IMR-90 (cell line): ENCODE results near the gene INPP5D. TPM values are rescaled to one million over a fixed set of nuclear protein-coding genes. Genes with fewer than 3 reads are reported as not detected.

Experiments
- ATAC-seq: fragments of 200-7000 bp; cut with Tn5 transposase; 2 replicates; pipeline ENCODE4 v1.9.1; 2020; ENCODE audit warnings: low read depth, mild to moderate bottlenecking, moderate library complexity
- BruUV-seq: library from RNA; stranded (reverse); fragments of 400-500 nt; replicated peaks from 2 replicates; lab custom pipeline; 2021; lab: Mats Ljungman, UMichigan
- CTCF ChIA-PET: fragments of 300-600 bp; formaldehyde crosslinking; extraction: SDS; loops from one replicate; lab custom pipeline; 2021; ENCODE audit warnings: antibody characterized with exemption; lab: Yijun Ruan, JAX
- POLR2A ChIA-PET: fragments of 300-600 bp; sonication (Branson Sonifier 250); formaldehyde crosslinking; loops from one replicate; lab custom pipeline; 2022; ENCODE audit warnings: antibody characterized with exemption; ENCODE audit not compliant: unreplicated experiment; lab: Charles Lee
- DNase-seq: peaks from one replicate; pipeline ENCODE4 v3.0.0; 2013
- H2AFZ ChIP-seq: replicated peaks from 2 replicates; pipeline ENCODE3; 2013; ENCODE audit warnings: low read length, mild to moderate bottlenecking; ENCODE audit not compliant: poor library complexity
- H2AK5ac ChIP-seq: 2 replicates; pipeline ENCODE4 v1.6.1; 2013; ENCODE audit warnings: low read depth, low read length, inconsistent platforms
- H2AK9ac ChIP-seq: replicated peaks from 2 replicates; pipeline ENCODE3; 2013; ENCODE audit warnings: mild to moderate bottlenecking, low read depth, low read length, moderate library complexity; ENCODE audit not compliant: poor library complexity
- H2BK120ac ChIP-seq: 2 replicates; pipeline ENCODE4 v1.6.1; 2013; ENCODE audit warnings: low read depth, low read length, inconsistent platforms
- H2BK15ac ChIP-seq: 3 replicates; pipeline ENCODE4 v1.6.1; 2013; ENCODE audit warnings: low read depth, low read length, inconsistent platforms
- H2BK20ac ChIP-seq: 2 replicates; pipeline ENCODE4 v1.6.1; 2013; ENCODE audit warnings: low read depth, mild to moderate bottlenecking, inconsistent platforms, low read length, moderate library complexity
- H2BK5ac ChIP-seq: 2 replicates; pipeline ENCODE4 v1.6.1; 2013; ENCODE audit warnings: mild to moderate bottlenecking, low read depth, low read length, inconsistent platforms; ENCODE audit not compliant: poor library complexity, severe bottlenecking
- H3K14ac ChIP-seq: replicated peaks from 2 replicates; pipeline ENCODE4 v1.6.1; 2013; ENCODE audit warnings: low read depth, low read length, inconsistent platforms
- H3K18ac ChIP-seq: 2 replicates; pipeline ENCODE4 v1.6.1; 2013; ENCODE audit warnings: low read depth, low read length, control low read depth
- H3K23ac ChIP-seq: 2 replicates; pipeline ENCODE4 v1.6.1; 2013; ENCODE audit warnings: low read depth, low read length, inconsistent platforms
- H3K27ac ChIP-seq: 2 replicates; pipeline ENCODE4 v1.5.1; 2013; ENCODE audit warnings: mild to moderate bottlenecking, control low read depth, low read length; ENCODE audit not compliant: insufficient read depth
- H3K27me3 ChIP-seq: 2 replicates; pipeline ENCODE4 v1.6.1; 2013; ENCODE audit warnings: low read length; ENCODE audit not compliant: control insufficient read depth, insufficient read depth
- H3K36me3 ChIP-seq: 2 replicates; pipeline ENCODE4 v1.6.1; 2013; ENCODE audit warnings: low read length, mixed read lengths; ENCODE audit not compliant: control insufficient read depth, insufficient read depth
- H3K4ac ChIP-seq: 2 replicates; pipeline ENCODE4 v1.6.1; 2013; ENCODE audit warnings: low read depth, low read length, inconsistent platforms
- H3K4me1 ChIP-seq: 2 replicates; pipeline ENCODE4 v1.6.1; 2013; ENCODE audit warnings: low read length, mixed read lengths; ENCODE audit not compliant: control insufficient read depth, insufficient read depth
- H3K4me2 ChIP-seq: 2 replicates; pipeline ENCODE4 v1.6.1; 2013; ENCODE audit warnings: low read depth, mild to moderate bottlenecking, control low read depth, low read length, moderate library complexity
- H3K4me3 ChIP-seq: 2 replicates; pipeline ENCODE4 v1.5.1; 2013; ENCODE audit warnings: low read depth, mild to moderate bottlenecking, control low read depth, low read length, moderate library complexity; ENCODE audit not compliant: insufficient read depth
- H3K56ac ChIP-seq: 2 replicates; pipeline ENCODE4 v1.6.1; 2013; ENCODE audit warnings: low read length, inconsistent platforms; ENCODE audit not compliant: insufficient read depth; ENCODE audit errors: extremely low read depth
- H3K79me1 ChIP-seq, 2 experiments: 2 replicates each; pipeline ENCODE4 v1.6.1; 2013; ENCODE audit warnings: low read length in 2 of 2, inconsistent platforms in 1 of 2, low read depth in 1 of 2
- H3K9ac ChIP-seq: 2 replicates; pipeline ENCODE4 v1.6.1; 2013; ENCODE audit warnings: low read depth, low read length, control low read depth
- H3K9me1 ChIP-seq: 2 replicates; pipeline ENCODE4 v1.6.1; 2013; ENCODE audit warnings: low read length, inconsistent platforms; ENCODE audit not compliant: insufficient read depth
- H3K9me3 ChIP-seq: 2 replicates; pipeline ENCODE4 v1.6.1; 2013; ENCODE audit warnings: low read length; ENCODE audit not compliant: control insufficient read depth, insufficient read depth
- H4K20me1 ChIP-seq: 2 replicates; pipeline ENCODE4 v1.6.1; 2013; ENCODE audit warnings: low read length, inconsistent platforms; ENCODE audit not compliant: insufficient read depth
- H4K5ac ChIP-seq: 2 replicates; pipeline ENCODE4 v1.6.1; 2013; ENCODE audit warnings: mild to moderate bottlenecking, low read depth, low read length, control low read depth
- H4K8ac ChIP-seq, 2 experiments: 2 replicates each; pipeline ENCODE4 v1.6.1; 2013; ENCODE audit warnings: low read depth in 2 of 2, low read length in 2 of 2, control low read depth in 1 of 2, inconsistent platforms in 1 of 2
- H4K91ac ChIP-seq: 2 replicates; pipeline ENCODE4 v1.6.1; 2013; ENCODE audit warnings: low read depth, low read length, inconsistent platforms; ENCODE audit not compliant: insufficient read depth
- BHLHE40 ChIP-seq: fragments of 150-350 bp; IDR thresholded peaks from 2 replicates; pipeline ENCODE4 v1.6.1; 2016; ENCODE audit warnings: mild to moderate bottlenecking, low read depth, low read length
- CEBPB ChIP-seq: IDR thresholded peaks from 2 replicates; pipeline ENCODE4 v1.6.1; 2012; ENCODE audit warnings: low read depth, low read length, improper control_type of control experiment
- CHD1 ChIP-seq: IDR thresholded peaks from 2 replicates; pipeline ENCODE4 v1.6.1; 2012; ENCODE audit warnings: low read depth, low read length, improper control_type of control experiment
- FOS ChIP-seq: fragments of 150-350 bp; IDR thresholded peaks from 2 replicates; pipeline ENCODE4 v1.6.1; 2016; ENCODE audit warnings: low read depth, low read length
- MAFK ChIP-seq: IDR thresholded peaks from 2 replicates; pipeline ENCODE4 v1.6.1; 2012; ENCODE audit warnings: low read depth, low read length, improper control_type of control experiment
- MAZ ChIP-seq: IDR thresholded peaks from 2 replicates; pipeline ENCODE4 v1.6.1; 2012; ENCODE audit warnings: low read depth, mild to moderate bottlenecking, low read length, improper control_type of control experiment, moderate library complexity, borderline replicate concordance
- MXI1 ChIP-seq: IDR thresholded peaks from 2 replicates; pipeline ENCODE4 v1.6.1; 2012; ENCODE audit warnings: low read depth, mild to moderate bottlenecking, low read length, moderate library complexity, borderline replicate concordance
- NFE2L2 ChIP-seq: fragments of 150-350 bp; IDR thresholded peaks from 2 replicates; pipeline ENCODE4 v1.6.1; 2016; ENCODE audit warnings: low read depth, mild to moderate bottlenecking, low read length
- POLR2A ChIP-seq: IDR thresholded peaks from 2 replicates; pipeline ENCODE4 v1.6.1; 2012; ENCODE audit warnings: mild to moderate bottlenecking, low read depth, low read length
- RAD21 ChIP-seq: IDR thresholded peaks from 2 replicates; pipeline ENCODE4 v1.6.1; 2012; ENCODE audit warnings: low read length, improper control_type of control experiment
- RCOR1 ChIP-seq: IDR thresholded peaks from 2 replicates; pipeline ENCODE4 v1.6.1; 2012; ENCODE audit warnings: mild to moderate bottlenecking, low read length, improper control_type of control experiment; ENCODE audit not compliant: insufficient replicate concordance
- RFX5 ChIP-seq: IDR thresholded peaks from 2 replicates; pipeline ENCODE4 v1.8.0; 2012; ENCODE audit warnings: low read depth, mild to moderate bottlenecking, low read length, moderate library complexity
- SMC3 ChIP-seq: fragments of 150-350 bp; IDR thresholded peaks from 2 replicates; pipeline ENCODE4 v1.6.1; 2016; ENCODE audit warnings: low read depth, mild to moderate bottlenecking, antibody characterized with exemption, low read length, moderate library complexity
- WGBS, 2 experiments: methylation state at CpG; one replicate each; pipeline versions ENCODE4 v1.1.5 to v1.1.7; 2013; ENCODE audit warnings: missing lambda C conversion rate in 2 of 2; ENCODE audit not compliant: insufficient read length in 1 of 2; ENCODE audit errors: extremely low coverage in 2 of 2; 5-methylcytosine and 5-hydroxymethylcytosine counted together
- dilution Hi-C: fragments of 300-500 bp; cut with HindIII; formaldehyde crosslinking; loops from one replicate; pipeline ENCODE4 v1.14.3; 2018; ENCODE audit warnings: low sequenced_read_pairs; ENCODE audit not compliant: unreplicated experiment
- in situ Hi-C: fragments of 300-500 bp; cut with MboI; formaldehyde crosslinking; loops from 3 replicates; pipeline ENCODE4 v1.14.3; 2019; ENCODE audit warnings: low sequenced_read_pairs, inconsistent platforms, mixed read lengths
- intact Hi-C: fragments of 100-400 bp; cut with micrococcal nuclease; formaldehyde crosslinking; loops from 2 replicates; pipeline ENCODE4 v1.10.0; 2022
- polyA plus RNA-seq, 3 experiments: library from polyadenylated mRNA; depleted of rRNA; stranded (reverse); fragments of >200 nt; gene quantifications; 2 replicates each; pipeline ENCODE4 v1.2.3, GENCODE V29; 2012; ENCODE audit warnings: low replicate concordance in 1 of 3
- total RNA-seq: library from RNA; depleted of rRNA; stranded (reverse); fragments of >200 nt; gene quantifications from 2 replicates; pipeline ENCODE4 v1.2.3, GENCODE V29; 2012
- TF ChIP-seq, protein P1 (sequence below): conservative IDR thresholded peaks from 2 replicates; pipeline ENCODE4 v1.5.1; 2012; ENCODE audit warnings: mild to moderate bottlenecking, low read depth, low read length, improper control_type of control experiment
- TF ChIP-seq, protein P2 (sequence below): fragments of 150-350 bp; IDR thresholded peaks from 2 replicates; pipeline ENCODE4 v1.6.1; 2017; ENCODE audit warnings: mild to moderate bottlenecking, antibody characterized with exemption, low read length, low read depth

The INPP5D gene
- total and polyA plus RNA-seq, 2 of the 4 experiments (the other 2 are of a cell fraction): 0.18 to 0.29 TPM

DNA sequence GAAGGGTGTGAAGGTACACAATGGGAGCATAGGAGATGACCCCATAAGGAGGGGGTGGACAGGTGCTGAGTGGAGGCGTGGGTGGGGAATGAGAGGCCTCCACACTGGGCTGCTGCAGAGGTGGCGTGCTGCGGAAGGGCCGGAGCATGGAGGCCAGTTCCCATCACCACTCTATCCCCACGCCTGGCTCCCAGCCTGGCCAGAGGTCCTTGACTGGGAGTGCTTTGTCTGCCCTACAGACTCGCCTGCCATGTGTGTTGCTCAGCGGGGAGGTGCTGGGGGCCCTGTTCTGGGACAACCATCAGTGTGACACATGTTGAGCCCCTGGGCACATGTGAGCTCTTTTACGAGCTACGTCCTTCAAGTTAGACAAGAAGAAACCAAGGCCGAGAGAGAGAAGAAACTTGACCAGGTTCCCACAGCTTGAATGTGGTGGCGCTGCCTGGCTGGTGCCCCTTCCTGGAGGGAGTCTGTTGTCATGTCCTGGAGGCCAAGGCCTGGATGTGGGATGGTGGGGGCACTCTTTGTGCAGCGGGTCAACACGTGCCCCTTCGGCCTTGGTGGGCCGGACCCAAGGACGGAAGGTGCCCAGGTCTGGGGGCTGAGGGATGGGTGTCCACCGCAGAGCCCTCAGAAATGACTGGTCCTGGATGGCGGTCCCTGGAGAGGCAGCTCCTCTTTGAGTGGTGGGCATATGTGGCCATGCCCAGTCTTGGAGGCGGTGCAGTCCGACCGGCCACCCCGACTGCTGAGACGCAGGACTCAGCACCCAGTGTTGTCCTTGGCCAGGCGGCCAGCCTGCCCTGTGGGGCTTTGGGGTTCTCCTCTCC lies 1.2 kb upstream of the INPP5D start:
- H2BK20ac ChIP-seq: no peak overlapping the region
- H2BK120ac ChIP-seq: no peak overlapping the region
- no peak overlapping the region for H4K5ac ChIP-seq
- no peak overlapping the region for H3K56ac ChIP-seq
- in situ Hi-C loops (loop anchor here (10.0 kb wide), 1 partner anchor 204 kb away; no protein-coding TSS in a partner anchor), dilution Hi-C loops (no loop called here), intact Hi-C loops (no loop called here)
- no peak overlapping the region for H2AK5ac ChIP-seq
- H3K27ac ChIP-seq: no peak overlapping the region
- no peak overlapping the region for H3K4me2 ChIP-seq
- DNase-seq (no peak), ATAC-seq (no peak)
- TF ChIP-seq, protein P1, sequence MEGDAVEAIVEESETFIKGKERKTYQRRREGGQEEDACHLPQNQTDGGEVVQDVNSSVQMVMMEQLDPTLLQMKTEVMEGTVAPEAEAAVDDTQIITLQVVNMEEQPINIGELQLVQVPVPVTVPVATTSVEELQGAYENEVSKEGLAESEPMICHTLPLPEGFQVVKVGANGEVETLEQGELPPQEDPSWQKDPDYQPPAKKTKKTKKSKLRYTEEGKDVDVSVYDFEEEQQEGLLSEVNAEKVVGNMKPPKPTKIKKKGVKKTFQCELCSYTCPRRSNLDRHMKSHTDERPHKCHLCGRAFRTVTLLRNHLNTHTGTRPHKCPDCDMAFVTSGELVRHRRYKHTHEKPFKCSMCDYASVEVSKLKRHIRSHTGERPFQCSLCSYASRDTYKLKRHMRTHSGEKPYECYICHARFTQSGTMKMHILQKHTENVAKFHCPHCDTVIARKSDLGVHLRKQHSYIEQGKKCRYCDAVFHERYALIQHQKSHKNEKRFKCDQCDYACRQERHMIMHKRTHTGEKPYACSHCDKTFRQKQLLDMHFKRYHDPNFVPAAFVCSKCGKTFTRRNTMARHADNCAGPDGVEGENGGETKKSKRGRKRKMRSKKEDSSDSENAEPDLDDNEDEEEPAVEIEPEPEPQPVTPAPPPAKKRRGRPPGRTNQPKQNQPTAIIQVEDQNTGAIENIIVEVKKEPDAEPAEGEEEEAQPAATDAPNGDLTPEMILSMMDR: no peak
- TF ChIP-seq MAZ (no peak), CEBPB (no peak), MXI1 (no peak), SMC3 (no peak), RFX5 (no peak), CHD1 (no peak), FOS (no peak), NFE2L2 (no peak), RCOR1 (no peak), POLR2A (no peak), RAD21 (no peak), MAFK (no peak), BHLHE40 (no peak)
- TF ChIP-seq, protein P2, sequence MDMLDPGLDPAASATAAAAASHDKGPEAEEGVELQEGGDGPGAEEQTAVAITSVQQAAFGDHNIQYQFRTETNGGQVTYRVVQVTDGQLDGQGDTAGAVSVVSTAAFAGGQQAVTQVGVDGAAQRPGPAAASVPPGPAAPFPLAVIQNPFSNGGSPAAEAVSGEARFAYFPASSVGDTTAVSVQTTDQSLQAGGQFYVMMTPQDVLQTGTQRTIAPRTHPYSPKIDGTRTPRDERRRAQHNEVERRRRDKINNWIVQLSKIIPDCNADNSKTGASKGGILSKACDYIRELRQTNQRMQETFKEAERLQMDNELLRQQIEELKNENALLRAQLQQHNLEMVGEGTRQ: no peak
- peak overlapping the region; percentile 11 for H2AFZ ChIP-seq
- POLR2A ChIA-PET: interaction anchor here (0.6 kb wide), 1 partner anchor 227 kb away, joined by 3 read pairs; no protein-coding TSS in a partner anchor
- no peak overlapping the region for H3K18ac ChIP-seq
- no peak overlapping the region for H3K4me3 ChIP-seq
- peaks cover 10% of the 10 kb centered on the region for H3K27me3 ChIP-seq
- no peaks in the 10 kb centered on the region for H3K36me3 ChIP-seq
- 94% methylated on average over 2 of the region's 24 CpGs; no CpG with 5 or more reads in 1 of the 2 experiments for WGBS, 2 experiments
- CTCF ChIA-PET: no interaction called here
- no peak overlapping the region for H3K9ac ChIP-seq
- no peak overlapping the region for H3K23ac ChIP-seq
- H3K79me1 ChIP-seq: no peaks in the 10 kb centered on the region
- no peak overlapping the region for H2BK15ac ChIP-seq
- no peaks in the 10 kb centered on the region for H3K9me1 ChIP-seq
- no peak overlapping the region for H2BK5ac ChIP-seq
- H3K14ac ChIP-seq: no peak overlapping the region
- H3K4ac ChIP-seq: no peak overlapping the region
- H3K4me1 ChIP-seq: peaks cover 4% of the 10 kb centered on the region; the same call in 1 of the 2 replicates
- no TSS peak for BruUV-seq
- no peaks in the 10 kb centered on the region for H3K9me3 ChIP-seq
- H4K20me1 ChIP-seq: no peaks in the 10 kb centered on the region
- no peak overlapping the region for H4K91ac ChIP-seq
- H4K8ac ChIP-seq: no peak overlapping the region
- no peak overlapping the region for H2AK9ac ChIP-seq
